ENCODE results near the gene PRR13. TPM values are rescaled to one million over a fixed set of nuclear protein-coding genes. Genes with fewer than 3 reads are reported as not detected.

The PRR13 gene
- total RNA-seq, 1 donor from 2014 or later = 106 TPM

GRCh38 chr12:53463802-53464560 lies 22.4 kb downstream of the PRR13 start:
- H3K9me3 Mint-ChIP-seq (ENCODE audit: low read depth) = no peaks in the 10 kb centered on the region
- no peaks in the 10 kb centered on the region for H3K27me3 Mint-ChIP-seq
- DNase-seq (ENCODE audit: low spot score, unreplicated experiment) = no peak
- no peak overlapping the region for H3K4me3 Mint-ChIP-seq (ENCODE audit: low read depth)
- peaks cover 4% of the 10 kb centered on the region for H3K4me1 Mint-ChIP-seq (ENCODE audit: low read depth)
- H3K27ac Mint-ChIP-seq = no peak overlapping the region
- H3K36me3 Mint-ChIP-seq (ENCODE audit: insufficient read depth) = peaks cover 52% of the 10 kb centered on the region
- no peak for TF ChIP-seq CTCF (IDR thresholded peaks at IDR 0.05; ENCODE audit: unreplicated experiment)

GRCh38 chr12:53464685-53465418 lies 23.3 kb downstream of the PRR13 start:
- H3K9me3 Mint-ChIP-seq (ENCODE audit: low read depth) = no peaks in the 10 kb centered on the region
- peaks cover 2% of the 10 kb centered on the region for H3K4me1 Mint-ChIP-seq (ENCODE audit: low read depth)
- H3K36me3 Mint-ChIP-seq (ENCODE audit: insufficient read depth) = peaks cover 47% of the 10 kb centered on the region
- TF ChIP-seq CTCF (IDR thresholded peaks at IDR 0.05; ENCODE audit: unreplicated experiment) = no peak
- peak overlapping the region; percentile 84 for H3K27ac Mint-ChIP-seq
- H3K27me3 Mint-ChIP-seq = no peaks in the 10 kb centered on the region
- DNase-seq (ENCODE audit: low spot score, unreplicated experiment) = no peak
- no peak overlapping the region for H3K4me3 Mint-ChIP-seq (ENCODE audit: low read depth)

- peaks cover 46% of the 10 kb centered on the region for H3K36me3 Mint-ChIP-seq (ENCODE audit: insufficient read depth)
- H3K4me1 Mint-ChIP-seq (ENCODE audit: low read depth) = peaks cover 2% of the 10 kb centered on the region
- DNase-seq (ENCODE audit: low spot score, unreplicated experiment) = no peak
- no peaks in the 10 kb centered on the region for H3K27me3 Mint-ChIP-seq
- H3K4me3 Mint-ChIP-seq (ENCODE audit: low read depth) = no peak overlapping the region
- peak overlapping the region; percentile 84 for H3K27ac Mint-ChIP-seq
- no peak for TF ChIP-seq CTCF (IDR thresholded peaks at IDR 0.05; ENCODE audit: unreplicated experiment)
- H3K9me3 Mint-ChIP-seq (ENCODE audit: low read depth) = no peaks in the 10 kb centered on the region
Measured at GRCh38 chr12:53465679-53466078, 24.1 kb downstream of the PRR13 start.

GRCh38 chr12:53466640-53467039 lies 25.1 kb downstream of the PRR13 start:
- H3K4me3 Mint-ChIP-seq (ENCODE audit: low read depth) = no peak overlapping the region
- peaks cover 47% of the 10 kb centered on the region for H3K36me3 Mint-ChIP-seq (ENCODE audit: insufficient read depth)

More at GRCh38 chr12:53466640-53467039, 25.1 kb downstream of the PRR13 start:
- no peak for TF ChIP-seq CTCF (IDR thresholded peaks at IDR 0.05; ENCODE audit: unreplicated experiment)
- DNase-seq (ENCODE audit: low spot score, unreplicated experiment) = no peak
- Mint-ChIP-seq H3K4me1 (ENCODE audit: low read depth) (peaks cover 5% of the 10 kb centered on the region), H3K27ac (no peak overlapping the region), H3K27me3 (no peaks in the 10 kb centered on the region), H3K9me3 (ENCODE audit: low read depth) (no peaks in the 10 kb centered on the region)

All from progenitor cell of endocrine pancreas (in vitro differentiated cells).